ENCODE data around the gene GALNT9.

The GALNT9 gene

GRCh38 chr12:132281038-132281437 is 48.4 kb downstream of the GALNT9 start:
- no peak for DNase-seq (ENCODE audit: low read depth, low spot score)
- H3K4me3 ChIP-seq (ENCODE audit: low read depth, low read length) = no peak overlapping the region
- no peak for TF ChIP-seq CTCF (IDR thresholded peaks at IDR 0.05; ENCODE audit: low read depth, low read length)
- in situ Hi-C loops (cut with HindIII; ENCODE audit: low sequenced_read_pairs) = no loop called here

GRCh38 chr12:132280406-132280805 is 49.0 kb downstream of the GALNT9 start:
- no peak for DNase-seq (ENCODE audit: low read depth, low spot score)
- no peak overlapping the region for H3K4me3 ChIP-seq (ENCODE audit: low read depth, low read length)
- TF ChIP-seq CTCF (IDR thresholded peaks at IDR 0.05; ENCODE audit: low read depth, low read length) = no peak
- in situ Hi-C loops (cut with HindIII; ENCODE audit: low sequenced_read_pairs) = no loop called here

- DNase-seq (ENCODE audit: low read depth, low spot score) = no peak
- in situ Hi-C loops (cut with HindIII; ENCODE audit: low sequenced_read_pairs) = no loop called here
- TF ChIP-seq CTCF (IDR thresholded peaks at IDR 0.05; ENCODE audit: low read depth, low read length) = no peak
- no peak overlapping the region for H3K4me3 ChIP-seq (ENCODE audit: low read depth, low read length)
These were observed 49.5 kb downstream of the GALNT9 start for GRCh38 chr12:132279930-132280329.

GRCh38 chr12:132279184-132279889 is 50.1 kb downstream of the GALNT9 start:
- no peak for TF ChIP-seq CTCF (IDR thresholded peaks at IDR 0.05; ENCODE audit: low read depth, low read length)
- in situ Hi-C loops (cut with HindIII; ENCODE audit: low sequenced_read_pairs) = no loop called here
- no peak for DNase-seq (ENCODE audit: low read depth, low spot score)
- no peak overlapping the region for H3K4me3 ChIP-seq (ENCODE audit: low read depth, low read length)

- no peak for DNase-seq (ENCODE audit: low read depth, low spot score)
- TF ChIP-seq CTCF (IDR thresholded peaks at IDR 0.05; ENCODE audit: low read depth, low read length) = no peak
- no peak overlapping the region for H3K4me3 ChIP-seq (ENCODE audit: low read depth, low read length)
- in situ Hi-C loops (cut with HindIII; ENCODE audit: low sequenced_read_pairs) = no loop called here
These were observed 50.8 kb downstream of the GALNT9 start for GRCh38 chr12:132278401-132279183.

- no peak overlapping the region for H3K4me3 ChIP-seq (ENCODE audit: low read depth, low read length)
- in situ Hi-C loops (cut with HindIII; ENCODE audit: low sequenced_read_pairs) = no loop called here
- no peak for TF ChIP-seq CTCF (IDR thresholded peaks at IDR 0.05; ENCODE audit: low read depth, low read length)
- DNase-seq (ENCODE audit: low read depth, low spot score) = no peak
These were observed 51.4 kb downstream of the GALNT9 start for GRCh38 chr12:132277949-132278348.
